Inflammatory macrophage treated with lipopolysaccharide for 4 hours (primary cell): Measurements from ENCODE around the gene ADRB2.
"Not testable (repeated sequence)": the region's sequence is repeated elsewhere in the genome, so short reads cannot be mapped to it uniquely, and the experiment has no call there.

Experiments used
- DNase-seq: peaks from one replicate; pipeline ENCODE4 v3.0.0-alpha.2; 2020

ADRB2 gene

DNA sequence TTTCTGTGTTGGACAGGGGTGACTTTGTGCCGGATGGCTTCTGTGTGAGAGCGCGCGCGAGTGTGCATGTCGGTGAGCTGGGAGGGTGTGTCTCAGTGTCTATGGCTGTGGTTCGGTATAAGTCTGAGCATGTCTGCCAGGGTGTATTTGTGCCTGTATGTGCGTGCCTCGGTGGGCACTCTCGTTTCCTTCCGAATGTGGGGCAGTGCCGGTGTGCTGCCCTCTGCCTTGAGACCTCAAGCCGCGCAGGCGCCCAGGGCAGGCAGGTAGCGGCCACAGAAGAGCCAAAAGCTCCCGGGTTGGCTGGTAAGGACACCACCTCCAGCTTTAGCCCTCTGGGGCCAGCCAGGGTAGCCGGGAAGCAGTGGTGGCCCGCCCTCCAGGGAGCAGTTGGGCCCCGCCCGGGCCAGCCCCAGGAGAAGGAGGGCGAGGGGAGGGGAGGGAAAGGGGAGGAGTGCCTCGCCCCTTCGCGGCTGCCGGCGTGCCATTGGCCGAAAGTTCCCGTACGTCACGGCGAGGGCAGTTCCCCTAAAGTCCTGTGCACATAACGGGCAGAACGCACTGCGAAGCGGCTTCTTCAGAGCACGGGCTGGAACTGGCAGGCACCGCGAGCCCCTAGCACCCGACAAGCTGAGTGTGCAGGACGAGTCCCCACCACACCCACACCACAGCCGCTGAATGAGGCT lies at the start of gene ADRB2:
Gene ADRB2, plus strand, starts transcription at position 559 of the 686 bp plus-strand sequence. CDS start 221 bp downstream, outside the sequence.
- DNase-seq: peak; percentile 96

DNA sequence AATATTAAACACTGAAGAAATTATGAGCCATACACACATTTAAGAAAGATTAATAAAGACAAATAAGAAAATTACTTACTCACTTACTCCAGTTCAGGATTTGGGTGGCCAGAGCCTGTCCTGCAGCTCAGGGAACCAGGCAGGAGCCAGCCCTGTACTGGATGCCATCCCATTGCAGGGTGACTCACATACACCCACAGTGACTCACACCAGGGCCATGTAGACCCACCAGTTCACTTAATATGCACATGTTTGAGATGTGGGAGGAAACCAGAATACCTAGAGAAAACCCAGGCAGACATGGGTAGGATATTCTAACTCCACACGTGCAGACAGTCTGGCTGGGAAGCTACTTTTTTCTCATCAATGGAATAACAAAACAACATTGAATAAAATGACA lies 49.6 kb upstream of the ADRB2 start:
- DNase-seq: peak; percentile 78

DNA sequence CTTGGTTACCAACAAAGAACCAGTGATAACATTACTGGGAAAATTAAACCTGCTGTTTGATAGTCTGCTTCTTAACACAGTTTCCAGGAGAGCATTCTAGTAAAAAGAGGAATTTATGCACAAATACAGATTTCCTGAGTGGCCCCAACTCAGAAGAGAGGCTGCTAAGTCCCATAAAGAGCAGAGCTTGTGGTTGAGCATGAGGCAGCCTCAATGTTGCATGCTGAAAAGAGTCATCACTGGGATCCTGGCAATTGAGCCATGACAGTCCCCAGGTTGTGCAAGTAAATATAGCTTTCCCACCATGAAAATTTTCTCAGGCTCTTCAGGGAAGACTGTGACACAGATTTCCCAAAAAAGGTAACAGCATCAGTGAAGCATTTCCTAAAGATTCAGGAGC lies 47.5 kb upstream of the ADRB2 start:
- peak; percentile 46 for DNase-seq

DNA sequence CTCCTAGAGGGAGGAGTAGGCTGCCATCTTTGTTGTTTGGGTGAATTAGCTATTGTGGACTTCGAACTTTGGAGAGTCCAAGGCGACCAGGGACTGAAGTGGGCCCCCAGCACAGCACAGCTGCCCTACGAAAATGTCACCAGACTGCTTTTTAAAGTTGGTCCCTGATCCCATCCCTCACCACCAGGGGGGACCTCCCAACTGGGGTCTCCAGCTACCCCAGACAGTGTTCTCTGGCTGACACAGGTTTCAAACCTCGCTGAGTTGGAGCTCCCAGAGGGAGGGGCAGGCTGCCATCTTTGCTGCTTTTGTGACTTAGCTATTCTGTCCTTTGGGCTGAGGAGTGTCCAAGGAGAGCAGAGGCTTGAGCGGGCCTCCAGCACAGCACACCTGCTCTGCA lies 45.7 kb upstream of the ADRB2 start:
- no peak for DNase-seq

DNA sequence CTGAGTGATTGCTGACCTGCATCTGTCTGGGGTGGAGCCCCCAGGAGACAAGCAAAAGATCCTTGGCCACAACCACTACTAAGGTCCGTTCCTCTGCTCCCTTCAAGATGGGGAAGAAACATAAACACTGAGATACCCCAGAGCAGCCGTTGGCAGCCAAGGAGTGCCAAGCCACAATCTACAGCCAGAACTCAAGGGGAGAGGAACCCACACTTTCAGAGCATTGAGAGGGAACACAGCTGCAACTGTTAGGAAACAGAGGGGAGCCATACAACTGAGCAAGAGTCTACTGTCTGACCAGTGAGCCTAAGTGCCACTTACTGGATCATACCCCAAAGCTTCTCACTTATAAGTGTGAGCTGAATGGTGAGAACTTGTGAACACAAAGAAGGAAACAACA lies 44.6 kb upstream of the ADRB2 start:
- DNase-seq: no peak

DNA sequence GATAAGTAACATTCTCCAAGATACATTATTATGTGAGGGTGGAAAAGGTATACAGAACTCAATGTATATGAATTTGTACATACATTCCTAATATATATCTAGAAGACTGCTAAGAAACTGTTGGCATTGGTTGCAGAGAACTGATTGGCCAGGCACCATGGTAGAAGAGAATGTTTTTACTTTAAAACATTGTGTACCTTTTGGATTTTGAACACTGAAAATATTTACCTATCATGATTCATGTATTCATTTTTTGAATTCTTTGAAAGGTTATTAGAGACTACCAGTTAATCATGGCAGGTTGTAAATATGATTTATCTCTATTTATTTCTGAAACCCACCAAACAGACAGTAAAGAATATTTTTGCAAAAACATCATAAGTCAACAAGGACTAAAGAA lies 41.2 kb upstream of the ADRB2 start:
- DNase-seq: no peak

DNA sequence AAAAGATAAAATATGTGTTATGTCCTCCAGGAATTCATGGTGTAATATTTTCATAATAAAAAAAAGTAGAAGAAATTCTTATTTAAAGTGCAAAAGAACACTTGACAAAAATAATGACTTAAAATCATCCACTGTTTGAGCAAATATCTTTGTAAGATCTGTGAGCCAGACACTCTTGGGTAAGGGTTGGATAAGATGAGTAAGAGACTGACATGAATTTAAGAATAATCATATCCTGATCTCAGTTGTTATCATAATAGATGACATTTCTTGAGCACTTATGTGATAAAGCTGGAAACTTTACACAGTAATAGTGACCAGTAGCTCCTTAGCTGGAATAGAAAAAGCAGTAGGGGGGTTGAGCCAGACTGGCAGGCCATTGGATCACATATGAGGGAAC lies 40.0 kb upstream of the ADRB2 start:
- DNase-seq: no peak

DNA sequence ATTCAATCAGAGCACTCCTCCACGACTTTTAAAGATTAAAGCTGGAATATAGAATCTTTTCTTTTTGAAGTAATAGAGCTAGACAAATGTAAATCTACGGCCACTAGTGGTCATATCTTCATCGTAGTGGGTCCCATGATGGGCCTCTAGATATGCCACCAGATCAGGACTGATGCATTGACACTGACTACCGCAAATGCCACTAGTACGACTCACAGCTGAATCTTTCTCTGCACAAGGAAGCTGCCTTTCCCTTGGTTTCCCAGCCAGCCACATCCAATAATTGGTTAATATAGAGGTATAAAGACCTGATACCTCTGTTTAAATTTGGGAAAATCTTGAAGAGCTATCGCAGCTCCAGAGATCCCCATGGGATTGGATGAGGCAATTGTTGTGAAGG lies 37.8 kb upstream of the ADRB2 start:
- DNase-seq: no peak

DNA sequence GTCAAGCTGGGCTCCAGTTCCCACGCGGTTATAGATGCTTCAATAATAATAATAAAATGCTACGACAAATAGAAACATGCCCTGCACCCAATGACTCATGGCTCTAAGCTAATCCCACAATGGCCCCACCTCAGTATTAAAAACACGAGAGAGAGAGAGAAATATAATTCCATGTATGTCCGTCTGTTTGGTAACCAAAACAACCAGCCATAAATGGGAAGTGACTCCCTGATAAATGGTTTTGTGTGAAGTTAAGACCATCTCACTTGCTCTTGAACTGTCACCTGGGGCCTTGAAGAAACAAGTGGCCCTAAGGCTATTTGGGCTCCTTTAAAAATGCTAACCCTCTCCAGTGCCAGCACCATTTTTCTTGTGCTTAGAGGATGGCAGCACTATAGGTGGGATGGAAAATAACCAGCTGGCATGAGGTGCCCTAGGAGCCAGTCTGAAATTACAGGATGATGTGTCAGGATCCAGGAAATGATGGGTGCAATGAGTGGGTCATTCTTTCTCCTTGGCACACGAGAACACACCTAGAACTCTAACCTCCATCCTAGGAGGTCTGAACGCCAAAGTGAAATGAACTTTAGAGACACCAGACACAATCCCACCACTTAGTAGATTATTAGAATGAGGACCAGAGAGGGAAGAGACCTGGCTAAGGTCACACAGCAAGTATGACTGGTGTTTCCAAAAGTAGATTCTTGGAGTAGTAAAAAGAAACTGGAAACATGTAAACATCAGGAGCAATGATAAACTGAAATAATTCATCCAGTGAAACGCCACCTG lies 35.7 kb upstream of the ADRB2 start:
- peak; percentile 44 for DNase-seq

DNA sequence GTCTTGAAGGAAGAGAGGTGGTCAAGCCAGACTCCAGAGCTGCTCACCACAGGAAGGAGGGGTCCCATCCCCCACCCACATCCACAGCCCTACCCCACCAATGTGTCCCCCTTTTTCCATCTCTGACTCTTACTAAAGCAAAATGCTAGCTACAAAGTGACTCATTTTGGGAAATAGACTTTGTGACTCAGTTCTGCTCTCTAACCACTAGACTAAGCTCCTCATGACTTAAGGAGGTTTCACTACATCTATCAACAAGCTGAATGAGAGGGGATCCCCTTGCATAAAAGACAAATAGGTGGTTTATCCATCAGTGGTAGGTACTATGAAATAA lies 35.1 kb upstream of the ADRB2 start:
- peak; percentile 92 for DNase-seq

DNA sequence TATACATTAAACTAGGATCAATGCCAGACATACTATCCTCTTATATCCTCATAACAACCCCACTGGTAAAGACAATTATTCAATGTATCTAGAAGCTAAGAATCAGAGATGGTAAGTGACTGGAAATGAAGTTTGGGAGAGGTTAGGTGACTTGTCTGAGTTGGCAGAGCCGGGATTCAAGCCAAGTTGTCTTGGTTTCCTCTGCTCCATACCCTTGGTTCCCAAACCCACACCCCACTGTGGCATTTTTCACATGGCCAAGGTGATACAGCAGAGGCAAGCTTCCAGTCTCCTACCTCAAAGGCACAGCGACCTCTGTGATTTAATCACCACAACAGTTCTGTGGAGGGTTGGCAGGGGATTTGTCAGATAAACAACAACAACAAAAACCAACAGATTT lies 34.7 kb upstream of the ADRB2 start:
- no peak for DNase-seq

DNA sequence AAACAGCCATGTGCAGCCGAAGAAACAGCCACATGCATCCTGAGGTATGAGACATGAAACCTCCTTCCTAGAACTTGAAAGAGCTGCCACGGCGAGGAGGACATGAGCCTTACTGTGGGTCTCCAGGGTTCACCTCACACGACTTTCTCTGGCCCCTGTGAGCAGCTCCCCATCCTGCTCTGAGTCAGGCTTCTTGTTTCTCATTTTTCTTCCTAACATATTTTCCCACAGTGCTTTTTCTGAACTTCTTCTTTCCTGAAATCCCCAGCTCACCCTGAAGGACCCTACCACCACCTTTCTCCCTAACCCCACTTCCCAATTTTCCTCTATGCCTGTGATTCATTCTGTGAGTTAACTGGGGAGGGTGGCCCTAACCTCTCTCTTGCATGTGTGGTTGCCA lies 33.7 kb upstream of the ADRB2 start:
- peak; percentile 84 for DNase-seq

DNA sequence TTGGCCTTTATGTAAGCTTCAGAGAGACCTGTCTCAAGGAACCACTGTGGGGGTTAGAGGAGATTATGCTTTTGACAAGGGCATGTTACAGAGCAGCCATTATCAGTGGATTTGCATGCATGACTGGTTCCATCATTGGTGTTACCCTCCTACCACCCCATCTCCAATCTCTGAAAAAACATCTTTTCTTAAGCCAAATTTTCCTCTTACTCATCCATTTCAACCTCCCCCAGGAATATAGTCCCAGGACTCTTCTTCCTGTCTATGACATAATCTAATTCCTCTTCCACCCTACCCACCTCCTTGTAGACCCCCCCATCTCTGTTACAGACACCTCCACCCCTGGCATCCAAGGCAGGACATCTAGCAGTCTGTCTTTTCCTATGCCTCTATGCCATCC lies 33.1 kb upstream of the ADRB2 start:
- no peak for DNase-seq

DNA sequence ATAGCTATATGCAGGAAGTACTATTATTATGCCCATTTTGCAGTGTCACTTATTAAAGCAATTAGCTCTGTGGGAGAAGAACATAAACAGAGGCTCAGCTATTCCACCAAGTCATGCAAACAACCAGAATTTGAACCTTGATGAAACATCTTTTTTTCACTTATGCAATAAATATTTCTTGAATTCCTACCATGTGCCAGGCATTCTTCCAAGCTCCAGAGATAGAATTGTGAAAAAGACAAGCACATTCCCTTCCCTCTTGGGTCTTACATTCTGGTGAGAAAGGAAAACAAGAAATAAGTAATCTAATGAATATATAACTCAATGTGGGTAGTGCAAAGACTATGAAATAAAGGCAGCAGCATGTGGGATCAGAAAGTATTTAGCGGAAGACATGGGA lies 32.1 kb upstream of the ADRB2 start:
- DNase-seq: no peak

DNA sequence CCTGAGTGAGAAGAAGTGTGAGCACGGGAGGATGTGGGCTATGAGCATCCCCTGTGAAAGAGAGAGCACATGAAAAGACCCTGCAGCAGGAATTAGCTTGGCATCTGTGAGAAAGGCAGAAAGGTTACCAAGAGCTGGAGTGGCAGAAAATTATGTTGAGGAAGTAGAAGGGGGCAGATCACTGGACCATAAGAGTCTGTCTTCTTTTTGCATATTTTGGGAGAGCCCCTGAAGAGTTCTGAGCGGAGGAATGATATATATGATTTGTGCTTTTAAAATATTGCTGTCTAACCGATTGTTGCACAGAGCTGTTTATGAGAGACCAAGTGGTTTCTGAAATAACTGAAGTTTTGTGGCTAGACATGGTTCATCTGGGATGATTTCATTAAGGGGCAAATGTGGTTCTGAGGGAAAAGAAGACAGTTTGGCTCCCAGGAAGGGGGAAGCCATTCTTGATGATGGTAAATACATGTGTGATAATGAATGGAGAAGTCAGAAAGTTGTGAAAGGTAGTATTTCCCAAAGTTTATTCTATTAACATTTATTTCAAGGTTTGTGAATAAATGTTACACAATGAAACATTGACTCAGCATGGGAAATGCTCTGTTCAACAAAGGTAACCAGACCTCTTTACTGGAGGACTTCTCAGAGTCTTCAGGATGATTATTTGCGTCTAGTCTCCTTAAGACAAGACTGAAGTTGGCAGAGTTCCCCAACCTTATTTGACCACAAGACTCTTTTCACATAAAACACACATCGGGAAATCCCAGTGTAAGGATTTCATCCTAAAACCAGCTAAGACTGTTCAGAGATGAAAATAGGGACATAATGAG lies 31.5 kb upstream of the ADRB2 start:
- DNase-seq: peak; percentile 89

DNA sequence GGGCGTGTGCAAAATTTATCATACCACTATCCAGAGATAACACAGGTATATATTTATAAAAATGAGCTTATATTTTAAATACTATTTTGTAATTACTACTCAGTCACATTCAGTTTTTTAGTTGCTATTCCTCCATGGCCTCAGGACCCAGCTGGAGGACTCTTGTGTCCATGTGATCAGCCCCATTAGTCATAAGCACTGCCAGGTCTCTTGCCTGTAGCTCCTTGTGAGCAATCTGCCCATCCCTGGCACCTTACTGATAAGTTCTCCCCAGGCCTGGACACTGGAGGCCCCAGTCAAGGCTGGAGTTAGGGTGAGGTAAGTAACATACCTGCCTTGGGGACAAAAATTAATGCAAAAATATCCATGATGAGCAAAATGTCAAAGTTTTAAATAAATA lies 29.5 kb upstream of the ADRB2 start:
- DNase-seq: peak; percentile 33

DNA sequence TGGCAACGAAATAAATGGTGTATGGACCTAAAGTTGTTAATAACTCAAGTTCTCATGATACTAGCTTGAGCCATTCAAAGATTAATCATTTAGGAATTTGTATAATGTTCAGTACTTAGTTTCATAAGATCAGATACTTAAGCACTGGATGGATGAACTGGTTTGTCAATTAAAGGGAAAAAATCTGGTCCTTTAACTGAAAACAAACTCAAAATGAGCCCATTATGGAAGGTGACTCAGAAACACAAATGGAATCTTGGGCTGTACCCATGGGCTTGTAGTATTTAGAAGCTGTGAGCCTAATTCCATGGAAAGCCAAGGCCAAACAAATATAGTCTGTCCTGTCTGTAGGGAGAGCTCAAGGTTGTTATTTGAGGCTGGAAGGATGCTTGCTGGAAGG lies 27.6 kb upstream of the ADRB2 start:
- DNase-seq: no peak

DNA sequence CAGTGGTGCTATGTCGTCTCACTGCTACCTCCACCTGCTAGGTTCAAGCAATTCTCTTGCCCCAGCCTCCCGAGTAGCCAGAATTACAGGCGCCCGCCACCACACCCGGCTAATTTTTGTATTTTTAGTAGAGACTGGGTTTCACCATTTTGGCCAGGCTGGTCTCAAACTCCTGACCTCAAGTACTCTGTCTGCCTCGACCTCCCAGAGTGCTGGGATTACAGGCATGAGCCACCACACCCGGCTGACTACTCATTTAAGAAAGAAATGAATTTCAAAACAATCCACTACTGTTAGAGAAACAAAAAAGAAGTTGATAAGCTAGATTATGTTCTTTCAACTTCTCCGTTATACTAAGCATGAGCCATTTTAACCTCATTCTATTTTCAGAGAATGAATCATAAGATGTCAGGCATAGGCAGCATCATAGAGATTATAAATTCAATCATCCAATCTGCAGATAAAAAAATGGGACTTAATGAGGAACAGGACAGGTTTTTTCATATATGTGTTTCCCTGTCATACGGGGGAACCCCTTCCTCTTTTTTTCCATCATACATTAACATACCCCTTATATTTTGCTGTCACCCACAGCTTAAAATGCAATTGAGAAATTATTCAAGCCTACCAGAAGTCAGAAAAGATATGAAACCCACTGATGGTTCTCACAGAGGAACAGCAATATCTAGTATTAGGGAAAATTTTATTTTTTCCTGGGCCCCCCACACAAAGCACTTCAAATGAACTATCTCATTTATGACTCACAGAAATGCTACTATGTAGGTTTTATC lies 26.5 kb upstream of the ADRB2 start:
- peak; percentile 56 for DNase-seq

DNA sequence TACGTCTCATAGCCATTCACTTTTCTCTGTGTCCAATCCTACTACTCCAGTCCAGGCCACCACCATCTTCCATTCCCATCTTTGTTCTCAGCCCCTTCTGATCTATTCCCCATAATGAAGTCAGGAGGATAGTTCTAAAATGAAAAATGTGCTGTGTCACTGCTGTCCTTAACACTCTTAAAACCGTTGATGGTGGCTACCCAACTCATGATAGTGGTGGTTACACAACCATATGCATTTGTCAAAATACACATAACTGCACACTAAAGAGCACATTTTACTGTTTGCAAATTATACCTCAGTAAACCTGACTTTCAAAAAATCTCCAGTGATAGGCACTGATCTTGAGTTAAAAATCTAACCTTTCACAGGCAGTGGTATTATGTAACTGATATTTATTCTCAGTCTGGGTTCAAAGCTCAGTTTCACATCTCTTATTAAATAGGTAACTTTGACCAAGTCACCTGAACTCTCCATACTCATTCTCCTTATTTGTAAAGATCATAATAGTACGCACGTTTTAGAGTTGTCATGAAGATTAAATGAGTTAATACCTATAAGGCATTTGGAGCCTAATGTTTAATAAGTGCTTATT lies 24.6 kb upstream of the ADRB2 start:
- DNase-seq: no peak

DNA sequence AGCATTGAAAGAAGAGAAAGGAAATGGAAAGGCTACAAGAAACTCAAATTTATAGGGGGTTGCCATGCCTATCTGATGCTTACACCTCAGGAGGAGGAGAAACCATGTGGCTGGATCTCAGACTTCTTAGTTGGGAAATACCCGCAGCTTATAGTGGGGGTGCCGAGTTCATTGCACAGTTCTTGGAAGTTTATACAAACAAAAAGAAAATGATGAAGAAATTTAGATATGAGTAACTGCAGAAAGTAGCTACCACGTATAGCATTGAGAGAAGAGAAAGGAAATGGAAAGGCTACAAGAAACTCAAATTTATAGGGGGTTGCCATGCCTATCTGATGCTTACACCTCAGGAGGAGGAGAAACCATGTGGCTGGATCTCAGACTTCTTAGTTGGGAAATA lies 23.0 kb upstream of the ADRB2 start:
- DNase-seq: not testable (repeated sequence)

DNA sequence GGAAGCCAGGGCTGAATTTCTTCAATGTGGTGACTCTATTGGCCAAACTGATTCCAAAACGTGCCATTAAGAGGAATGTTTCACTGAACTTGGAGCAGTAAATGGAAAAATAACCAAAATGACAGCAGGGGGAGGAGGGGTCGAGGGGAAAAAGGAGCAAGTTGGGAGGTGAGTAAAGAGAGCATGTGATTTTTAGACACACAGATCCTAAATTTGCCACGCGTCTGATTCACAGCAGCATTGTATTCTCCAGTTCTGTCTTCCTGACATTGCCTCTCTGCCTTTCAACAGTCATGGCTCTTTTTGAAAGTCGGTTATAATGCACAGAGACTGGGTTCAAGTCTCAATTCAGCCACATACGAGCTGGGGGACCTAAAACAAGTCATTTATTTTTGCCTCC lies 22.0 kb upstream of the ADRB2 start:
- DNase-seq: no peak
